HCT116 (cell line): ENCODE data around the gene SLC19A1.

Source experiments
- EGR1 ChIP-seq: IDR thresholded peaks from 2 replicates; pipeline ENCODE4 v1.6.1; 2012; ENCODE audit warnings: low read depth
- EZH2 ChIP-seq: fragments of 200-600 bp; sonication (generic); IDR thresholded peaks from 2 replicates; pipeline ENCODE4 v1.6.1; 2017; ENCODE audit warnings: antibody characterized with exemption, mixed run types
- EZH2phosphoT487 ChIP-seq: fragments of 200-600 bp; IDR thresholded peaks from 2 replicates; pipeline ENCODE4 v1.6.1; 2018; ENCODE audit warnings: antibody characterized with exemption, borderline replicate concordance
- JUND ChIP-seq: IDR thresholded peaks from 2 replicates; pipeline ENCODE4 v1.6.1; 2012
- POLR2A ChIP-seq: IDR thresholded peaks from 2 replicates; pipeline ENCODE4 v1.7.0; 2011; ENCODE audit warnings: borderline replicate concordance; ENCODE audit not compliant: insufficient read depth, insufficient read length; ENCODE audit errors: extremely low read depth
- POLR2AphosphoS5 ChIP-seq: IDR thresholded peaks from 2 replicates; pipeline ENCODE4 v1.6.1; 2011; ENCODE audit warnings: mild to moderate bottlenecking, low read depth, low read length, moderate library complexity
- RAD21 ChIP-seq: IDR thresholded peaks from 2 replicates; pipeline ENCODE4 v1.6.1; 2012; ENCODE audit warnings: low read depth, mild to moderate bottlenecking
- SP1 ChIP-seq: IDR thresholded peaks from 2 replicates; pipeline ENCODE4 v1.6.1; 2012; ENCODE audit warnings: low read depth
- YY1 ChIP-seq: IDR thresholded peaks from 2 replicates; pipeline ENCODE4 v1.6.1; 2011; ENCODE audit warnings: low read length, low read depth, moderate library complexity, mild to moderate bottlenecking; ENCODE audit not compliant: insufficient replicate concordance; ENCODE audit errors: extremely low read depth
- TF ChIP-seq, protein P1 (sequence below), 3 experiments: fragments of 200-600 bp in 1 of 3; sonication (generic) in 1 of 3; IDR thresholded peaks in 2 of 3; conservative IDR thresholded peaks in 1 of 3; 2 replicates each; pipeline ENCODE4 v1.5.1; 2012 to 2017; ENCODE audit warnings: low read depth in 2 of 3, low read length in 2 of 3, antibody characterized with exemption in 1 of 3, borderline replicate concordance in 1 of 3, control low read depth in 1 of 3, mild to moderate bottlenecking in 1 of 3, mixed read lengths in 1 of 3, mixed run types in 1 of 3, moderate library complexity in 1 of 3; ENCODE audit not compliant: insufficient read depth in 1 of 3
- TF ChIP-seq, protein P2 (sequence below): IDR thresholded peaks from 2 replicates; pipeline ENCODE4 v1.6.1; 2011; ENCODE audit warnings: mild to moderate bottlenecking, low read length, moderate library complexity; ENCODE audit not compliant: insufficient replicate concordance; ENCODE audit errors: extremely low read depth
- TF ChIP-seq, protein P3 (sequence below): IDR thresholded peaks from 2 replicates; pipeline ENCODE4 v1.6.1; 2012

- TF ChIP-seq EZH2 (no peak), EGR1 (no peak), POLR2AphosphoS5 (no peak), POLR2A (no peak), RAD21 (no peak), JUND (no peak), EZH2phosphoT487 (no peak), SP1 (no peak), YY1 (no peak)
- TF ChIP-seq, protein P1, sequence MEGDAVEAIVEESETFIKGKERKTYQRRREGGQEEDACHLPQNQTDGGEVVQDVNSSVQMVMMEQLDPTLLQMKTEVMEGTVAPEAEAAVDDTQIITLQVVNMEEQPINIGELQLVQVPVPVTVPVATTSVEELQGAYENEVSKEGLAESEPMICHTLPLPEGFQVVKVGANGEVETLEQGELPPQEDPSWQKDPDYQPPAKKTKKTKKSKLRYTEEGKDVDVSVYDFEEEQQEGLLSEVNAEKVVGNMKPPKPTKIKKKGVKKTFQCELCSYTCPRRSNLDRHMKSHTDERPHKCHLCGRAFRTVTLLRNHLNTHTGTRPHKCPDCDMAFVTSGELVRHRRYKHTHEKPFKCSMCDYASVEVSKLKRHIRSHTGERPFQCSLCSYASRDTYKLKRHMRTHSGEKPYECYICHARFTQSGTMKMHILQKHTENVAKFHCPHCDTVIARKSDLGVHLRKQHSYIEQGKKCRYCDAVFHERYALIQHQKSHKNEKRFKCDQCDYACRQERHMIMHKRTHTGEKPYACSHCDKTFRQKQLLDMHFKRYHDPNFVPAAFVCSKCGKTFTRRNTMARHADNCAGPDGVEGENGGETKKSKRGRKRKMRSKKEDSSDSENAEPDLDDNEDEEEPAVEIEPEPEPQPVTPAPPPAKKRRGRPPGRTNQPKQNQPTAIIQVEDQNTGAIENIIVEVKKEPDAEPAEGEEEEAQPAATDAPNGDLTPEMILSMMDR (IDR thresholded peaks at IDR 0.05 in 2 of 3, conservative IDR thresholded peaks at IDR 0.05 in 1 of 3; ENCODE audit: borderline replicate concordance in 1 of 3, insufficient read depth in 1 of 3, low read depth in 2 of 3, low read length in 2 of 3): no peak
- TF ChIP-seq, protein P2, sequence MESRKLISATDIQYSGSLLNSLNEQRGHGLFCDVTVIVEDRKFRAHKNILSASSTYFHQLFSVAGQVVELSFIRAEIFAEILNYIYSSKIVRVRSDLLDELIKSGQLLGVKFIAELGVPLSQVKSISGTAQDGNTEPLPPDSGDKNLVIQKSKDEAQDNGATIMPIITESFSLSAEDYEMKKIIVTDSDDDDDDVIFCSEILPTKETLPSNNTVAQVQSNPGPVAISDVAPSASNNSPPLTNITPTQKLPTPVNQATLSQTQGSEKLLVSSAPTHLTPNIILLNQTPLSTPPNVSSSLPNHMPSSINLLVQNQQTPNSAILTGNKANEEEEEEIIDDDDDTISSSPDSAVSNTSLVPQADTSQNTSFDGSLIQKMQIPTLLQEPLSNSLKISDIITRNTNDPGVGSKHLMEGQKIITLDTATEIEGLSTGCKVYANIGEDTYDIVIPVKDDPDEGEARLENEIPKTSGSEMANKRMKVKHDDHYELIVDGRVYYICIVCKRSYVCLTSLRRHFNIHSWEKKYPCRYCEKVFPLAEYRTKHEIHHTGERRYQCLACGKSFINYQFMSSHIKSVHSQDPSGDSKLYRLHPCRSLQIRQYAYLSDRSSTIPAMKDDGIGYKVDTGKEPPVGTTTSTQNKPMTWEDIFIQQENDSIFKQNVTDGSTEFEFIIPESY: no peak
- TF ChIP-seq, protein P3, sequence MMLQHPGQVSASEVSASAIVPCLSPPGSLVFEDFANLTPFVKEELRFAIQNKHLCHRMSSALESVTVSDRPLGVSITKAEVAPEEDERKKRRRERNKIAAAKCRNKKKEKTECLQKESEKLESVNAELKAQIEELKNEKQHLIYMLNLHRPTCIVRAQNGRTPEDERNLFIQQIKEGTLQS: no peak
These were observed 74.9 kb downstream of the SLC19A1 start for GRCh38 chr21:45467221-45467779.
